Peyer's patch (tissue), 4 donors: ENCODE data around the gene ELMO1. TPM values are rescaled to one million over a fixed set of nuclear protein-coding genes. Genes with fewer than 3 reads are reported as not detected.

Experiments used
- DNase-seq, 3 donors: peaks; one replicate each; pipeline ENCODE4 v3.0.0-alpha.2; 2017 to 2019
- H3K27ac ChIP-seq, 4 donors: fragments of 200-600 bp; sonication (generic); one replicate each; pipeline ENCODE4 v1.5.1; 2016 to 2019
- H3K27me3 ChIP-seq, 2 donors: fragments of 200-600 bp; sonication (generic); one replicate each; pipeline ENCODE4 v1.5.1; 2019
- H3K36me3 ChIP-seq, 3 donors: fragments of 200-600 bp; sonication (generic); one replicate each; pipeline ENCODE4 v1.5.1; 2016 to 2019
- H3K4me1 ChIP-seq, 4 donors: fragments of 200-600 bp; sonication (generic); one replicate each; pipeline ENCODE4 v1.5.1; 2016 to 2019
- H3K4me3 ChIP-seq, 4 donors: fragments of 200-600 bp; sonication (generic); 1 replicate in 3 of 4; 2 replicates in 1 of 4; pipeline ENCODE4 v1.5.1; 2016 to 2019; ENCODE audit warnings: mild to moderate bottlenecking in 1 of 4
- H3K9me3 ChIP-seq, 4 donors: fragments of 200-600 bp; sonication (generic); one replicate each; pipeline ENCODE4 v1.5.1; 2016 to 2019; ENCODE audit warnings: mild to moderate bottlenecking in 1 of 4
- POLR2A ChIP-seq, 2 donors: fragments of 450-650 bp; IDR thresholded peaks; one replicate each; pipeline ENCODE4 v1.5.1; 2017; ENCODE audit warnings: antibody characterized with exemption in 2 of 2, mild to moderate bottlenecking in 2 of 2, moderate library complexity in 2 of 2
- total RNA-seq, 4 donors: library from RNA; depleted of rRNA; stranded (reverse); fragments of >200 nt; gene quantifications; one replicate each; pipeline ENCODE4 v1.1.0, GENCODE V29; 2016
- TF ChIP-seq, protein P1 (sequence below), 6 experiments: fragments of 450-650 bp in 4 of 6; fragments of 200-600 bp in 2 of 6; sonication (generic) in 1 of 6; IDR thresholded peaks; one replicate each; pipeline ENCODE4 v1.5.1; 2017 to 2019; ENCODE audit warnings: antibody characterized with exemption in 6 of 6, mild to moderate bottlenecking in 3 of 6, moderate library complexity in 1 of 6

Gene ELMO1
- total RNA-seq, 4 donors from 2014 or later = 43.1 to 381 (median 72.2) TPM

DNA sequence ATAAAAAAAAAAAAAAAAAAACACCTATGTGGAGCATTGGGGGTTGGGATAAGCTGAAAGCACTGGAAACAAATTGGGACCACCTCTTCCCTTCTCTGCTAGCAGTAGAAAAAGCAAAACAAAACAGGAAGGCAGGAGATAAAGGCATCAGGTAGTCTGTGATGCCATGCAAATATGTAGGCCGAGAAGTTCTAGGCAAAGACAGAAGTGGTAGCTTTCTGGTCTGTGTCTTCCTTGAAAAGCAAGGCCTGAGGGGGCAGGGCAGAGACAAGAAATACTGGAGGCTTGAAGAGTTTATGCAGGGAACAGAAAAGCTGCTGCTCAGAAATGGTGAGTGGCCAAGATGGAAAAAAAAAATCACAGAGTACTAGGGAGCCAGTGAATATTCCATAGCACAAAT, 111.1 kb downstream of the ELMO1 start:
- Histone ChIP-seq H3K36me3 (no peaks in the 10 kb centered on the region), H3K4me3 (no peak overlapping the region), H3K4me1 (peaks cover 0 to 10% (median 0%) of the 10 kb centered on the region in 4 donors), H3K27ac (peak overlapping the region in 2 of 4 donors; percentile 18 to 69), H3K27me3 (no peaks in the 10 kb centered on the region), H3K9me3 (no peaks in the 10 kb centered on the region)
- DNase-seq = peak in 2 of 3 donors; percentile 69 to 80
- TF ChIP-seq, protein P1, sequence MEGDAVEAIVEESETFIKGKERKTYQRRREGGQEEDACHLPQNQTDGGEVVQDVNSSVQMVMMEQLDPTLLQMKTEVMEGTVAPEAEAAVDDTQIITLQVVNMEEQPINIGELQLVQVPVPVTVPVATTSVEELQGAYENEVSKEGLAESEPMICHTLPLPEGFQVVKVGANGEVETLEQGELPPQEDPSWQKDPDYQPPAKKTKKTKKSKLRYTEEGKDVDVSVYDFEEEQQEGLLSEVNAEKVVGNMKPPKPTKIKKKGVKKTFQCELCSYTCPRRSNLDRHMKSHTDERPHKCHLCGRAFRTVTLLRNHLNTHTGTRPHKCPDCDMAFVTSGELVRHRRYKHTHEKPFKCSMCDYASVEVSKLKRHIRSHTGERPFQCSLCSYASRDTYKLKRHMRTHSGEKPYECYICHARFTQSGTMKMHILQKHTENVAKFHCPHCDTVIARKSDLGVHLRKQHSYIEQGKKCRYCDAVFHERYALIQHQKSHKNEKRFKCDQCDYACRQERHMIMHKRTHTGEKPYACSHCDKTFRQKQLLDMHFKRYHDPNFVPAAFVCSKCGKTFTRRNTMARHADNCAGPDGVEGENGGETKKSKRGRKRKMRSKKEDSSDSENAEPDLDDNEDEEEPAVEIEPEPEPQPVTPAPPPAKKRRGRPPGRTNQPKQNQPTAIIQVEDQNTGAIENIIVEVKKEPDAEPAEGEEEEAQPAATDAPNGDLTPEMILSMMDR (IDR thresholded peaks at IDR 0.05) = no peak
- no peak for TF ChIP-seq POLR2A (IDR thresholded peaks at IDR 0.05)

DNA sequence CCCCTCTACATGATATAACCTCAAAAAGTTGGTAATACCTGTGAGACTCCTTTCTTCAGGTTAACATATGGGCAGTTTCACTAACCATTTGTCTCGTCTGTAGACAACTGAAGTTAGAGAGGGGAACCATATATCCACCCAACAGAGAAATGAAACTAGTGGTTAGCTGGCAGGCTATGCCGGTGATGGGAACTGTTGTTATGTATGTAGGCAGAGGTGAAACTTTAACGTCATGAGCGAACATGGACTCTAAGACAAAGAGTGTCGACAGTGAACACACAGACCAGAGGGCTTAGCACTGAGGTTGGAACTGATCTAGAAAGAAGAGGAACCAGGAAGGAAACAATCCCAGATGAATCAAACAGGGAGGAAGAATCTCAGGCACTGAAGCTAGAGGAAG, 112.4 kb downstream of the ELMO1 start:
- no peak overlapping the region for H3K4me3 ChIP-seq
- no peaks in the 10 kb centered on the region for H3K36me3 ChIP-seq
- TF ChIP-seq POLR2A (IDR thresholded peaks at IDR 0.05) = no peak
- TF ChIP-seq, protein P1 (IDR thresholded peaks at IDR 0.05) = no peak
- H3K27ac ChIP-seq = peak overlapping the region in 2 of 4 donors; percentile 61 to 69
- H3K4me1 ChIP-seq = peaks cover 0 to 10% (median 0%) of the 10 kb centered on the region in 4 donors
- H3K9me3 ChIP-seq = no peaks in the 10 kb centered on the region
- H3K27me3 ChIP-seq = no peaks in the 10 kb centered on the region
- DNase-seq = peak in 2 of 3 donors; percentile 65 to 72

DNA sequence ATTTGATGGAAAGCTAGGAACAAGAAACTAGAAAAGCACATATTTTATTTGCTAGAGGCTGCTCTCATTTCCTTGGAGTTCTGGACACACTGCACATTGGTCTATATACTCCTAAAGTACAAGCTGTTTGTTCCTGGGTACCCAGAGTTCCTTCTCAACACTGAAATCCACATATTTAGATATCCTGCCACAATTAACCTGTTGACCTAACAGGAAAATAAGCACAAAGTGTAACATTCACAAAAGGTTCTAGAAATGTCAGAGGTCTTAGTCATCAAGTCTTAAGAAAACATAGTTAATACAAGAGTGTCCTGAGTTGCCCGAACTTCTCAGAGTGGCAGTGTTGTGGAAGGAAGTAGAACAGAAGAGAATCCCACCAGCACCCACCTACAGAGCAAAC, 115.6 kb downstream of the ELMO1 start:
- no peak overlapping the region for H3K4me3 ChIP-seq
- TF ChIP-seq POLR2A (IDR thresholded peaks at IDR 0.05) = no peak
- TF ChIP-seq, protein P1 (IDR thresholded peaks at IDR 0.05) = no peak
- H3K9me3 ChIP-seq = no peaks in the 10 kb centered on the region
- no peak for DNase-seq
- no peaks in the 10 kb centered on the region for H3K36me3 ChIP-seq
- H3K27ac ChIP-seq = no peak overlapping the region
- peaks cover 0 to 9% (median 0%) of the 10 kb centered on the region in 4 donors for H3K4me1 ChIP-seq
- H3K27me3 ChIP-seq = no peaks in the 10 kb centered on the region

DNA sequence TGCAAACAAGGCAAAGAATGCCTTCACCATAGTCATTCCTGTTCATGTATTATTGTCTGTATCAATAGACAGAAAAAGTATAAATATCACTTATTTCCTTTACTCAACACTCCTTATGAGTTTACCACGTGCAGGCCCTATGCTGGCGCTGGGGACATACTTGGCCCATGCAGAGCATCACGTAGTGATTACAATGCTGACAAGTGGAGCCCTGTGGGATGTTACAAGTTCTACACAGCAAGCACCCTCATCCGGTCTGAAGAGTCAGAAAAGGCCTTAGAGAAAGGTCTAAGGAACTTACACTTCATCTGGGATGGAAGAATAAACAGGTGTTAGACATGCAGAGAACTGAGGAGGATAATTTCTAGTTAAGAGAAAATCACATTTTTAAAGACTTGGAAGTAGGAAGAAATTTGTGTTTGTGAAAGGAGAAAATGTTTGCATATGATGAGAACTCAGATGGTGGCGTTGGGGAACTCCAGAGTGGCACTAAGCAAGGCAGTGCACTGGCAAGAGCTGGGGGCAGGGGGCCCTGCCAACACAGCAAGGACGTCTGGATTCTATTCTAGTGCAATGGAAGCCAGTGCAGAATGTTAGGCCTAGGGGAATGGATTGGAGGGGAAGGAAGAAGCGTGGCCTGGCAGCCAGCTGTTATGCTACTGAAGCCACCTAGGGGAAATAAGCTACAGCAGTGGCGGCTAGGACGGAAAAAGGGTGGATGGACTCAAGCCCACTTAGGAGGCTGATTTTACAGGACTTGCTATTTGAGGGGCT, 116.2 kb downstream of the ELMO1 start:
- DNase-seq = no peak
- Histone ChIP-seq H3K9me3 (no peaks in the 10 kb centered on the region), H3K27ac (no peak overlapping the region), H3K27me3 (no peaks in the 10 kb centered on the region), H3K36me3 (no peaks in the 10 kb centered on the region), H3K4me1 (peaks cover 0 to 6% (median 0%) of the 10 kb centered on the region in 4 donors), H3K4me3 (no peak overlapping the region)
- TF ChIP-seq, protein P1 (IDR thresholded peaks at IDR 0.05) = no peak
- no peak for TF ChIP-seq POLR2A (IDR thresholded peaks at IDR 0.05)

DNA sequence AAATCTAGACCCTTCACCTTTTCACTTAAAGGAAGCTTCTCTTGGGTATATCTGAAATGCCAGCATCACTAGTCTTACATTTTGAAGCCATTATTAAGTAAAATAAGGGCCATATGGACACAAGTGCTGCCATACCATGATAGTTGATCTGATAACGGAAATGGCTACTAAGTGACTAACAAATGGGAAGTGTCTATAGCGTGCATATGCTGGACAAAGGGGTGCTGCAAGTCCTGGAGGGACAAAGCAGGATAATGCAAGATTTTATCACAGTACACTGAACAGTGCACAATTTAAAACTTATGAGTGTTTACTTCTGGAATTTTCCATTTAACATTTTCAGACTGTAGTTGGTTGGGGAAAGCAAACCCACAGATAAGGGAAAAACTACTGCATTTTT, 117.9 kb downstream of the ELMO1 start:
- TF ChIP-seq POLR2A (IDR thresholded peaks at IDR 0.05) = no peak
- TF ChIP-seq, protein P1 (IDR thresholded peaks at IDR 0.05) = no peak

More for the DNA sequence above, 117.9 kb downstream of the ELMO1 start:
- Histone ChIP-seq H3K27ac (no peak overlapping the region), H3K27me3 (no peaks in the 10 kb centered on the region), H3K36me3 (no peaks in the 10 kb centered on the region), H3K4me1 (peaks cover 0 to 2% (median 0%) of the 10 kb centered on the region in 4 donors), H3K9me3 (no peaks in the 10 kb centered on the region), H3K4me3 (no peak overlapping the region)
- DNase-seq = no peak
